NT2/D1 (cell line): ENCODE data around the gene ZFPL1.

Experiments used
- SUZ12 ChIP-seq: IDR thresholded peaks from 2 replicates; pipeline ENCODE4 v1.6.1; 2011; ENCODE audit not compliant: insufficient read length, insufficient read depth; ENCODE audit errors: extremely low read depth
- YY1 ChIP-seq: IDR thresholded peaks from 2 replicates; pipeline ENCODE4 v1.6.1; 2011; ENCODE audit not compliant: insufficient read length, insufficient read depth
- ZNF274 ChIP-seq: IDR thresholded peaks from 2 replicates; pipeline ENCODE4 v1.6.1; 2011; ENCODE audit warnings: mild to moderate bottlenecking, low read depth, low read length

GRCh38 chr11:65083834-65084597 lies at the start of gene ZFPL1, which contains the start of gene CDCA5:
- no peak for TF ChIP-seq YY1
- TF ChIP-seq ZNF274 = no peak
- no peak for TF ChIP-seq SUZ12
